GM08714 (cell line): ENCODE measurements around the gene ZNF862.

ENCODE experiments used
- H3K4me3 ChIP-seq: fragments of 200-500 bp; sonication (Bioruptor generic); 2 replicates; pipeline ENCODE4 v1.5.1; 2014; ENCODE audit warnings: mild to moderate bottlenecking, low read length, inconsistent platforms
- ZNF274 ChIP-seq: IDR thresholded peaks from 2 replicates; pipeline ENCODE4 v1.6.1; 2012; ENCODE audit warnings: mild to moderate bottlenecking, low read depth, low read length

ZNF862 gene

GRCh38 chr7:149801002-149801566 lies 37.1 kb upstream of the ZNF862 start:
- TF ChIP-seq ZNF274 = no peak
- no peak overlapping the region for H3K4me3 ChIP-seq

DNA sequence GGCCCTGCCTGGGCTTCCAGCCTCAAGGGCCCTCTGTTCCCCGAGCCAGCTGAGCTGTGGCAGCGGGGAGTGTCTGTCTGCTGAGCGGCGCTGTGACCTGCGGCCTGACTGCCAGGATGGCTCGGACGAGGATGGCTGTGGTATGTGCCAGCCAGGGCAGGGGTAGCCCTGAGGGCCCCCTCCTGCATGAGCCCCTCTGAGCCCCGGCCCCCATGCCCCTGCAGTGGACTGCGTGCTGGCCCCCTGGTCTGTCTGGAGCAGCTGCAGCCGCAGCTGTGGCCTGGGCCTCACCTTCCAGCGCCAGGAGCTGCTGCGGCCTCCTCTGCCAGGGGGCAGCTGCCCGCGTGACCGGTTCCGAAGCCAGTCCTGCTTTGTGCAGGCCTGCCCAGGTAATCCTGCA lies 36.4 kb upstream of the ZNF862 start:
- no peak overlapping the region for H3K4me3 ChIP-seq
- TF ChIP-seq ZNF274 = no peak

GRCh38 chr7:149802966-149803365 lies 35.2 kb upstream of the ZNF862 start:
- no peak overlapping the region for H3K4me3 ChIP-seq
- TF ChIP-seq ZNF274 = no peak

- TF ChIP-seq ZNF274 = no peak
- no peak overlapping the region for H3K4me3 ChIP-seq
Observed at GRCh38 chr7:149803551-149804074, 34.6 kb upstream of the ZNF862 start.

DNA sequence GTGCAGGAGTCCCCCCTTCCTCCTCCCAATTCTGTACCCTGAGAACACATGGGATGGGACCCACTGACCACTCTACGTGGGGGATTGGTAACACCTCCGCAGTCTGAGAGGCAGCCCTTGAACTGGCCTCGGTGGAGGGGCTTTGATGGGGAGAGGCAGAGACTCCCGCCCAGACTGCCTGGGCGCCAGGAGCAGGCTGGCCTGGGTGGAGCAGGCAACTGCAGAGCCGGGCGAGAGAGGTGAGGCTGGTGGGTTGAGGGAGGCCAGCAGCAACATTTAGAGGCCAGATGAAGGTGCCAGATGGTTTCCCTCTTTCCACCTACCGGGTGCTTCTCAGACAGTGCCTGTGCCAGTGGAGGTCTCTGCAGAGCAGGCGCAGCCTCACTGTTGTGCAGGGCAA lies 34.1 kb upstream of the ZNF862 start:
- no peak for TF ChIP-seq ZNF274
- H3K4me3 ChIP-seq = no peak overlapping the region

DNA sequence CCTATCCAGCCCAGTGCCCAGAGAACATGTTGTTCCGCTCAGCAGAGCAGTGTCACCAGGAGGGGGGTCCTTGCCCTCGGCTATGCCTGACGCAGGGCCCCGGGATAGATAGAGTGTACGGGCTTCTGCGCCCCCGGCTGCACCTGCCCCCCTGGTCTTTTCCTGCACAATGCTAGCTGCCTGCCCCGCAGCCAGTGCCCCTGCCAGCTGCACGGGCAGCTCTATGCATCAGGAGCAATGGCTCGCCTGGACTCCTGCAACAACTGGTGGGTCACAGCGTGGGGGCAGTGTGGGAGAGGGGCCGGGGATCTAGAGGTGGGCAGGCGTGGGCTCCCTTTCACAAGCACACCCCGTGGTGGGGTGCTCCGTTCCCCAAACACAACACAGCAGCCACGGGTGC lies 31.4 kb upstream of the ZNF862 start:
- TF ChIP-seq ZNF274 = no peak

DNA sequence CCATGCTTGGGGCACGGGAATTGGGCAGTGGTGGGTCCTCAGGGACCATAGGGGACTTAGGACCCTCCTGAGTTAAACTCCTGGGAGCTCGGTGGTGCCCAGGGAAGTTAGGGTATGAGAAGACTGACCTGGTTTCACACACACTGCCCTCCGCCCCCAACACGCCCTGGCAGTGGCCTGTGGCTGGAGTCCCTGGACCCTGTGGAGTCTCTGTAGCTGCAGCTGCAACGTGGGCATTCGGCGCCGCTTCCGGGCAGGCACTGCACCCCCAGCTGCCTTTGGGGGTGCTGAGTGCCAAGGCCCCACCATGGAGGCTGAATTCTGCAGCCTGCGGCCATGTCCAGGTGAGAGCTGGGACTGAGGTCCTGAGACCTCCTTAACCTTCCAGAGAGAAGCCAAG lies 29.9 kb upstream of the ZNF862 start:
- no peak overlapping the region for H3K4me3 ChIP-seq
- TF ChIP-seq ZNF274 = no peak

More for the DNA sequence above, 31.4 kb upstream of the ZNF862 start:
- no peak overlapping the region for H3K4me3 ChIP-seq

GRCh38 chr7:149809215-149809614 lies 29.0 kb upstream of the ZNF862 start:
- no peak overlapping the region for H3K4me3 ChIP-seq
- no peak for TF ChIP-seq ZNF274

GRCh38 chr7:149811221-149811620 lies 27.0 kb upstream of the ZNF862 start:
- H3K4me3 ChIP-seq = no peak overlapping the region
- TF ChIP-seq ZNF274 = no peak

- no peak for TF ChIP-seq ZNF274
- no peak overlapping the region for H3K4me3 ChIP-seq
Observed at GRCh38 chr7:149811831-149812490, 26.2 kb upstream of the ZNF862 start.

- no peak for TF ChIP-seq ZNF274
- no peak overlapping the region for H3K4me3 ChIP-seq
Observed at GRCh38 chr7:149813254-149814035, 24.7 kb upstream of the ZNF862 start.

DNA sequence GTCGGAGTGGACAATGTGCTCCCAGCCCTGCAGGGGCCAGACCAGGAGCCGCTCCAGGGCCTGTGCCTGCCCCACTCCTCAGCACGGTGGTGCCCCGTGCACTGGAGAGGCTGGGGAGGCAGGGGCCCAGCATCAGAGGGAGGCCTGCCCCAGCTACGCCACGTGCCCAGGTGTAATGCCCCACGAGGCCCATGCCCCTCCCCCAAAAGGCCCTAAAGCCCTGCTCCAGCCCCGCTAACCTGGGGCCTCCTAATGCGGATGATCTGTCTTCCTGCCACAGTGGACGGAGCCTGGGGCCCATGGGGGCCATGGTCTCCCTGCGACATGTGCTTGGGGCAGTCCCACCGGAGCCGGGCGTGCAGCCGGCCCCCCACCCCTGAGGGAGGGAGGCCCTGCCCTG lies 23.7 kb upstream of the ZNF862 start:
- TF ChIP-seq ZNF274 = no peak
- no peak overlapping the region for H3K4me3 ChIP-seq

- TF ChIP-seq ZNF274 = no peak
- H3K4me3 ChIP-seq = no peak overlapping the region
Observed at GRCh38 chr7:149815121-149815520, 23.1 kb upstream of the ZNF862 start.

DNA sequence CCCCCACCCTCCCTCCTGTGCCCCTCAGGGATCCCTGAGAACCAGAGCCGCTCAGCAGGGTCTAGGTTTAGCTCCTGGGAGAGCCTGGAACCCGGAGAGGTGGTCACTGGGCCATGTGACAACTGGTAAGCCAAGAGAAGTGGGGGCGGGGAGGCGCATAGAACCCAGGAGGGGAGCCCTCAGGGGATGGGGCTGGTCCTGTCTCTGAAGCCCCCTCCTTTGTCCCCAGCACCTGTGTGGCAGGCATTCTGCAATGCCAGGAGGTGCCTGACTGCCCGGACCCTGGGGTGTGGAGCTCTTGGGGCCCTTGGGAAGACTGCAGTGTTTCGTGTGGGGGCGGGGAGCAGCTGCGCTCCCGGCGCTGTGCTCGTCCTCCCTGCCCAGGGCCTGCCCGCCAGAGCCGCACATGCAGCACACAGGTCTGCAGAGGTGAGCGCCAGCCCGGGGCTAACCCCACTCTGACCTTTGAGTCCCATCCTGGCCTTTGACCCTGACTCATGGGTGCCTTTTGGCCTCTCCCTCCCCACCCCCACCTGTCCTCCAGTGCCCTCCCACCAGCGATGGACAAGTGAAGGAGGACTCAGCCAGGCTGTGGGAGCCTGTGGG lies 22.4 kb upstream of the ZNF862 start:
- no peak for TF ChIP-seq ZNF274
- no peak overlapping the region for H3K4me3 ChIP-seq

DNA sequence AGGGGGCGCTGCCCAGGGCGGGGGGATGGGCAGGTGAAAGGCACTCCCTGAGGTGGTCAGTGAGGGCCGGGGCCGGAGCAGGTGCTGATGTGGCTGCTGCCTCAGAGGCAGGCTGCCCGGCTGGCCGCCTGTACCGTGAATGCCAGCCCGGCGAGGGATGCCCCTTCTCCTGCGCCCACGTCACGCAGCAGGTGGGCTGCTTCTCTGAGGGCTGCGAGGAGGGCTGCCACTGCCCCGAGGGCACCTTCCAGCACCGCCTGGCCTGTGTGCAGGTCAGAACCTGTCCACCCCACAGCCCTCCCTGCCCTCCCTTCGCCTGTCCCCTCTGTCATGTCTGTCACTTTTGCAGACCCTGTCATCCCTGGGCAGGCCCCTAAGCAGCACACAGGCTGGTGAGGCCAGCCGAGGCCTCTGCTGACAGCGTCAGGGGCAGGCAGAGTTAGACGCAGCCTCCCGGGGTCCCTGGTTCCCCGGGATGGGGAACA lies 21.9 kb upstream of the ZNF862 start:
- no peak overlapping the region for H3K4me3 ChIP-seq
- TF ChIP-seq ZNF274 = no peak
